HEK293 (cell line): Measurements from ENCODE around the gene EMB.

ENCODE experiments used
- CTCF ChIP-seq: fragments of 450-650 bp; formaldehyde crosslinking; IDR thresholded peaks from 2 replicates; pipeline ENCODE4 v1.5.1; 2016; ENCODE audit warnings: missing biosample characterization, missing genetic modification characterization
- INSM2 ChIP-seq: fragments of 450-650 bp; formaldehyde crosslinking; IDR thresholded peaks from 2 replicates; pipeline ENCODE4 v1.5.1; 2016; ENCODE audit warnings: missing biosample characterization, missing genetic modification characterization
- KLF10 ChIP-seq: fragments of 450-650 bp; IDR thresholded peaks from 2 replicates; pipeline ENCODE4 v1.5.1; 2018; ENCODE audit warnings: missing biosample characterization, mild to moderate bottlenecking, missing genetic modification characterization
- SP2 ChIP-seq: fragments of 450-650 bp; formaldehyde crosslinking; IDR thresholded peaks from 2 replicates; pipeline ENCODE4 v1.5.1; 2016; ENCODE audit warnings: missing biosample characterization, missing genetic modification characterization
- TCF7L2 ChIP-seq: IDR thresholded peaks from 2 replicates; pipeline ENCODE4 v1.6.1; 2011; ENCODE audit warnings: low read depth, mild to moderate bottlenecking, inconsistent platforms, low read length, moderate library complexity, borderline replicate concordance
- ZBTB8A ChIP-seq: fragments of 450-650 bp; formaldehyde crosslinking; IDR thresholded peaks from 2 replicates; pipeline ENCODE4 v1.5.1; 2016; ENCODE audit warnings: missing biosample characterization, missing genetic modification characterization
- ZNF274 ChIP-seq, 2 experiments: fragments of 200-500 bp in 1 of 2; fragments of 450-650 bp in 1 of 2; sonication (Bioruptor generic) in 1 of 2; formaldehyde crosslinking in 1 of 2; IDR thresholded peaks; 2 replicates each; pipeline versions ENCODE4 v1.5.1 to v1.6.1; 2014 to 2016; ENCODE audit warnings: borderline replicate concordance in 1 of 2, inconsistent platforms in 1 of 2, low read length in 1 of 2, missing biosample characterization in 1 of 2, missing genetic modification characterization in 1 of 2
- ZNF398 ChIP-seq: fragments of 450-650 bp; formaldehyde crosslinking; IDR thresholded peaks from 2 replicates; pipeline ENCODE4 v1.5.1; 2017; ENCODE audit warnings: missing biosample characterization, missing genetic modification characterization
- ZNF629 ChIP-seq: fragments of 450-650 bp; formaldehyde crosslinking; IDR thresholded peaks from 2 replicates; pipeline ENCODE4 v1.5.1; 2017; ENCODE audit warnings: missing biosample characterization, missing genetic modification characterization

DNA sequence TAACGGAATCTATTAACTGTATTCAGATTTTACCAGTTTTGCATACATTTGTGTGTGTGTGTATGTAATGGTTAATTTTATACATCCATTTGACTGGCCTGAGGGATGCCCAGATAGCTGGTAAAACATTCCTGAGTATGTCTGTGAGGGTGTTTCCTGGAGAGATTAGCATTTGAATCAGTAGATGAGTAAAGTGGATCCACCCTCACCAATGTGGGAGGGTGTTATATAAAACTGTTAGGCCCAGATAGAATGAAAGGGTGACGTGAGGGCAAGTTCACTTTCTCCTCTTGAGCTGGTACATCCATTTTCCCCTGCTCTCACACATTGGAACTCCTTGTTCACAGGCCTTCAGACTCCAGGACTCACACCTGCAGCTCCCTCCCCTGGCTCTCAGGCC, 88.7 kb downstream of the EMB start:
- TF ChIP-seq SP2 (no peak), ZNF274 (IDR thresholded peaks at IDR 0.05; ENCODE audit: low read length) (no peak), ZNF274 (tag by site-specific recombination; IDR thresholded peaks at IDR 0.05; ENCODE audit: borderline replicate concordance) (no peak), CTCF (tag by site-specific recombination) (no peak), ZNF629 (tag by site-specific recombination) (no peak), INSM2 (tag by site-specific recombination) (no peak), TCF7L2 (no peak), ZBTB8A (tag by site-specific recombination) (no peak), ZNF398 (tag by site-specific recombination) (no peak), KLF10 (tag by site-specific recombination) (no peak)
